Left renal cortex interstitium (tissue), 4 donors: ENCODE measurements around the gene PSME4. TPM values are rescaled to one million over a fixed set of nuclear protein-coding genes. Genes with fewer than 3 reads are reported as not detected.

Experiments used
- DNase-seq, 4 donors: peaks; one replicate each; pipeline ENCODE4 v3.0.0-alpha.2; 2013; ENCODE audit warnings: low read depth in 4 of 4, low spot score in 2 of 4, missing footprints in 1 of 4
- polyA plus RNA-seq, 4 donors: library from polyadenylated mRNA; unstranded; fragments of 120-200 nt; gene quantifications; one replicate each; pipeline ENCODE4 v1.2.1, GENCODE V29; 2013; ENCODE audit not compliant: insufficient read length in 4 of 4

The PSME4 gene
- polyA plus RNA-seq, 4 donors = 48.9 to 75.3 (median 58.6) TPM

- no peak for DNase-seq
Measured at GRCh38 chr2:53903011-53903410, 67.8 kb downstream of the PSME4 start.

GRCh38 chr2:53901192-53901591 is 69.6 kb downstream of the PSME4 start:
- DNase-seq = no peak

- DNase-seq = no peak
Measured at GRCh38 chr2:53896864-53897263, 73.9 kb downstream of the PSME4 start.

- no peak for DNase-seq
Measured at GRCh38 chr2:53886406-53887280, 84.2 kb downstream of the PSME4 start.

GRCh38 chr2:53884883-53885282 is 85.9 kb downstream of the PSME4 start:
- no peak for DNase-seq

- no peak for DNase-seq
Measured at GRCh38 chr2:53881986-53882385, 88.8 kb downstream of the PSME4 start.

- no peak for DNase-seq
Measured at GRCh38 chr2:53881360-53881759, 89.4 kb downstream of the PSME4 start.

GRCh38 chr2:53880756-53881155 is 90.0 kb downstream of the PSME4 start:
- DNase-seq = no peak

GRCh38 chr2:53877556-53877955 is 93.2 kb downstream of the PSME4 start:
- no peak for DNase-seq

- no peak for DNase-seq
Measured at GRCh38 chr2:53877112-53877511, 93.7 kb downstream of the PSME4 start.

GRCh38 chr2:53874401-53874950 is 96.3 kb downstream of the PSME4 start:
- no peak for DNase-seq

- DNase-seq = no peak
Measured at GRCh38 chr2:53867773-53868172, 103.0 kb downstream of the PSME4 start.

- DNase-seq = no peak
Measured at GRCh38 chr2:53867169-53867568, 103.6 kb downstream of the PSME4 start.

GRCh38 chr2:53865962-53866361 is 104.8 kb downstream of the PSME4 start:
- no peak for DNase-seq

GRCh38 chr2:53865264-53865663 is 105.5 kb downstream of the PSME4 start:
- DNase-seq = no peak

- no peak for DNase-seq
Measured at GRCh38 chr2:53863538-53864227, 107.1 kb downstream of the PSME4 start.

GRCh38 chr2:53861824-53862223 is 109.0 kb downstream of the PSME4 start:
- DNase-seq = no peak

- DNase-seq = peak in 1 of 4 donors; percentile 12
Measured at GRCh38 chr2:53859206-53860181, 111.3 kb downstream of the PSME4 start, which contains the start of gene GPR75. Gene GPR75, minus strand, starts transcription at chr2:53859967. Its CDS starts 5,211 bp downstream, at chr2:53854756.

- DNase-seq = no peak
Measured at GRCh38 chr2:53856272-53856671, 114.5 kb downstream of the PSME4 start.

GRCh38 chr2:53854678-53855077 is 116.1 kb downstream of the PSME4 start:
- DNase-seq = no peak
